Measurements from ENCODE around the gene COL5A3.

- no peak for TF ChIP-seq RAD21 (conservative IDR thresholded peaks at IDR 0.05)
- TF ChIP-seq, protein P1, sequence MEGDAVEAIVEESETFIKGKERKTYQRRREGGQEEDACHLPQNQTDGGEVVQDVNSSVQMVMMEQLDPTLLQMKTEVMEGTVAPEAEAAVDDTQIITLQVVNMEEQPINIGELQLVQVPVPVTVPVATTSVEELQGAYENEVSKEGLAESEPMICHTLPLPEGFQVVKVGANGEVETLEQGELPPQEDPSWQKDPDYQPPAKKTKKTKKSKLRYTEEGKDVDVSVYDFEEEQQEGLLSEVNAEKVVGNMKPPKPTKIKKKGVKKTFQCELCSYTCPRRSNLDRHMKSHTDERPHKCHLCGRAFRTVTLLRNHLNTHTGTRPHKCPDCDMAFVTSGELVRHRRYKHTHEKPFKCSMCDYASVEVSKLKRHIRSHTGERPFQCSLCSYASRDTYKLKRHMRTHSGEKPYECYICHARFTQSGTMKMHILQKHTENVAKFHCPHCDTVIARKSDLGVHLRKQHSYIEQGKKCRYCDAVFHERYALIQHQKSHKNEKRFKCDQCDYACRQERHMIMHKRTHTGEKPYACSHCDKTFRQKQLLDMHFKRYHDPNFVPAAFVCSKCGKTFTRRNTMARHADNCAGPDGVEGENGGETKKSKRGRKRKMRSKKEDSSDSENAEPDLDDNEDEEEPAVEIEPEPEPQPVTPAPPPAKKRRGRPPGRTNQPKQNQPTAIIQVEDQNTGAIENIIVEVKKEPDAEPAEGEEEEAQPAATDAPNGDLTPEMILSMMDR (IDR thresholded peaks at IDR 0.05; ENCODE audit: poor library complexity, severe bottlenecking): no peak
- TF ChIP-seq REST (IDR thresholded peaks at IDR 0.05; ENCODE audit: borderline replicate concordance): no peak
- no peak for TF ChIP-seq EZH2 (IDR thresholded peaks at IDR 0.05; ENCODE audit: borderline replicate concordance, insufficient read depth, low read length, poor library complexity, severe bottlenecking)
- no peak for TF ChIP-seq POLR2AphosphoS5 (IDR thresholded peaks at IDR 0.05)
- TF ChIP-seq EP300 (conservative IDR thresholded peaks at IDR 0.05; ENCODE audit: poor library complexity, severe bottlenecking): no peak
- no peak for TF ChIP-seq TAF1 (IDR thresholded peaks at IDR 0.05; ENCODE audit: low read depth)
Observed at GRCh38 chr19:10013316-10013715, 3.0 kb upstream of the COL5A3 start, which contains the start of gene RDH8.

All from neural cell (in vitro differentiated cells).